Fibroblast of lung (primary cell): ENCODE results near the gene GNG5.

Experiments
- EZH2 ChIP-seq: IDR thresholded peaks from 2 replicates; pipeline ENCODE4 v1.5.1; 2012; ENCODE audit warnings: low read length, control low read depth, mild to moderate bottlenecking; ENCODE audit errors: missing control alignments
- TF ChIP-seq, protein P1 (sequence below), 2 donors: IDR thresholded peaks in 1 of 2; conservative IDR thresholded peaks in 1 of 2; 1 replicate in 1 of 2; 2 replicates in 1 of 2; pipeline ENCODE4 v1.5.1; 2011 to 2012; ENCODE audit warnings: low read length in 2 of 2, control low read depth in 1 of 2, inconsistent platforms in 1 of 2, low read depth in 1 of 2, mild to moderate bottlenecking in 1 of 2

- TF ChIP-seq, protein P1, sequence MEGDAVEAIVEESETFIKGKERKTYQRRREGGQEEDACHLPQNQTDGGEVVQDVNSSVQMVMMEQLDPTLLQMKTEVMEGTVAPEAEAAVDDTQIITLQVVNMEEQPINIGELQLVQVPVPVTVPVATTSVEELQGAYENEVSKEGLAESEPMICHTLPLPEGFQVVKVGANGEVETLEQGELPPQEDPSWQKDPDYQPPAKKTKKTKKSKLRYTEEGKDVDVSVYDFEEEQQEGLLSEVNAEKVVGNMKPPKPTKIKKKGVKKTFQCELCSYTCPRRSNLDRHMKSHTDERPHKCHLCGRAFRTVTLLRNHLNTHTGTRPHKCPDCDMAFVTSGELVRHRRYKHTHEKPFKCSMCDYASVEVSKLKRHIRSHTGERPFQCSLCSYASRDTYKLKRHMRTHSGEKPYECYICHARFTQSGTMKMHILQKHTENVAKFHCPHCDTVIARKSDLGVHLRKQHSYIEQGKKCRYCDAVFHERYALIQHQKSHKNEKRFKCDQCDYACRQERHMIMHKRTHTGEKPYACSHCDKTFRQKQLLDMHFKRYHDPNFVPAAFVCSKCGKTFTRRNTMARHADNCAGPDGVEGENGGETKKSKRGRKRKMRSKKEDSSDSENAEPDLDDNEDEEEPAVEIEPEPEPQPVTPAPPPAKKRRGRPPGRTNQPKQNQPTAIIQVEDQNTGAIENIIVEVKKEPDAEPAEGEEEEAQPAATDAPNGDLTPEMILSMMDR (conservative IDR thresholded peaks at IDR 0.05 in 1 of 2, IDR thresholded peaks at IDR 0.05 in 1 of 2; ENCODE audit: low read depth in 1 of 2, low read length in 2 of 2) = no peak
- TF ChIP-seq EZH2 = no peak
These were observed 26.4 kb downstream of the GNG5 start for GRCh38 chr1:84479998-84480397.
